Esophagus (tissue), 2 donors: ENCODE data around the gene ACER3. TPM values are rescaled to one million over a fixed set of nuclear protein-coding genes. Genes with fewer than 3 reads are reported as not detected.

Experiments
- H3K27ac ChIP-seq, 2 donors: one replicate each; pipeline ENCODE4 v1.5.1; 2013; ENCODE audit warnings: low read depth in 2 of 2, mild to moderate bottlenecking in 2 of 2, inconsistent platforms in 1 of 2, low read length in 1 of 2, moderate library complexity in 1 of 2
- H3K27me3 ChIP-seq, 2 donors: one replicate each; pipeline ENCODE4 v1.6.1; 2013; ENCODE audit warnings: low read length in 2 of 2, control low read depth in 1 of 2, mild to moderate bottlenecking in 1 of 2; ENCODE audit not compliant: insufficient read depth in 2 of 2, control insufficient read depth in 1 of 2
- H3K36me3 ChIP-seq, 2 donors: one replicate each; pipeline ENCODE4 v1.6.1; 2013; ENCODE audit warnings: low read length in 1 of 2; ENCODE audit not compliant: control insufficient read depth in 2 of 2, insufficient read depth in 2 of 2
- H3K4me1 ChIP-seq, 2 donors: one replicate each; pipeline ENCODE4 v1.6.1; 2013; ENCODE audit warnings: low read length in 1 of 2; ENCODE audit not compliant: control insufficient read depth in 2 of 2, insufficient read depth in 2 of 2
- H3K4me3 ChIP-seq, 2 donors: one replicate each; pipeline ENCODE4 v1.5.1; 2013; ENCODE audit warnings: low read length in 2 of 2, mild to moderate bottlenecking in 2 of 2, low read depth in 1 of 2, moderate library complexity in 1 of 2
- H3K9me3 ChIP-seq, 2 donors: one replicate each; pipeline ENCODE4 v1.6.1; 2013; ENCODE audit warnings: mild to moderate bottlenecking in 2 of 2, low read depth in 1 of 2, low read length in 1 of 2, moderate library complexity in 1 of 2; ENCODE audit not compliant: control insufficient read depth in 2 of 2, insufficient read depth in 1 of 2
- WGBS, 2 donors: extraction: QIAGEN DNeasy Blood & Tissue Kit; methylation state at CpG; one replicate each; pipeline ENCODE4 v1.1.7; 2013; 5-methylcytosine and 5-hydroxymethylcytosine counted together
- polyA plus RNA-seq, 2 donors: library from polyadenylated mRNA; stranded (reverse); fragments of 200-250 nt; gene quantifications; one replicate each; pipeline ENCODE4 v1.2.3, GENCODE V29; 2013
- donor health status: healthy with polysubstance abuse.
- donor health status: Bipolar disorder and iron deficiency.

The ACER3 gene
- polyA plus RNA-seq, 2 donors: 7.2 to 8.2 TPM

- Histone ChIP-seq H3K27me3 (no peaks in the 10 kb centered on the region), H3K4me1 (no peaks in the 10 kb centered on the region), H3K27ac (peak overlapping the region in 1 of 2 donors; percentile 22), H3K9me3 (peaks cover 0 to 3% of the 10 kb centered on the region in 2 donors), H3K36me3 (no peaks in the 10 kb centered on the region), H3K4me3 (no peak overlapping the region)
- 82 to 83% methylated on average over 9 of the region's 9 CpGs for WGBS, 2 donors
Observed at GRCh38 chr11:76910620-76911414, 50.1 kb downstream of the ACER3 start.

- peak overlapping the region in 1 of 2 donors; percentile 22 for H3K27ac ChIP-seq
Observed at GRCh38 chr11:76911415-76911808, 50.7 kb downstream of the ACER3 start.

GRCh38 chr11:76916712-76917111, 56.0 kb downstream of the ACER3 start:
- H3K27ac ChIP-seq: no peak overlapping the region
- H3K27me3 ChIP-seq: no peaks in the 10 kb centered on the region
- H3K4me1 ChIP-seq: peaks cover 0 to 3% of the 10 kb centered on the region in 2 donors
- 50 to 91% methylated on average over 1 of the region's 1 CpG for WGBS, 2 donors
- no peak overlapping the region for H3K4me3 ChIP-seq
- no peaks in the 10 kb centered on the region for H3K9me3 ChIP-seq
- H3K36me3 ChIP-seq: no peaks in the 10 kb centered on the region

More at GRCh38 chr11:76911415-76911808, 50.7 kb downstream of the ACER3 start:
- Histone ChIP-seq H3K9me3 (peaks cover 0 to under 1% of the 10 kb centered on the region in 2 donors), H3K4me1 (no peaks in the 10 kb centered on the region), H3K27me3 (no peaks in the 10 kb centered on the region), H3K4me3 (no peak overlapping the region), H3K36me3 (no peaks in the 10 kb centered on the region)
- 80 to 84% methylated on average over 1 of the region's 1 CpG for WGBS, 2 donors

- WGBS, 2 donors: 5 to 15% methylated on average over 3 of the region's 3 CpGs
- Histone ChIP-seq H3K27ac (no peak overlapping the region), H3K9me3 (no peaks in the 10 kb centered on the region), H3K4me1 (peaks cover 0 to 3% of the 10 kb centered on the region in 2 donors), H3K36me3 (no peaks in the 10 kb centered on the region), H3K27me3 (no peaks in the 10 kb centered on the region), H3K4me3 (no peak overlapping the region)
Observed at GRCh38 chr11:76918941-76919386, 58.2 kb downstream of the ACER3 start.

- H3K9me3 ChIP-seq: no peaks in the 10 kb centered on the region
- H3K4me1 ChIP-seq: peaks cover 0 to 3% of the 10 kb centered on the region in 2 donors
- no peaks in the 10 kb centered on the region for H3K36me3 ChIP-seq
- H3K27ac ChIP-seq: no peak overlapping the region
- H3K27me3 ChIP-seq: no peaks in the 10 kb centered on the region
- WGBS, 2 donors: 61 to 67% methylated on average over 1 of the region's 1 CpG
- no peak overlapping the region for H3K4me3 ChIP-seq
Observed at GRCh38 chr11:76919467-76919866, 58.7 kb downstream of the ACER3 start.

GRCh38 chr11:76919887-76920746, 59.4 kb downstream of the ACER3 start:
- H3K9me3 ChIP-seq: no peaks in the 10 kb centered on the region

GRCh38 chr11:76927160-76927559, 66.4 kb downstream of the ACER3 start:
- Histone ChIP-seq H3K36me3 (no peaks in the 10 kb centered on the region), H3K9me3 (no peaks in the 10 kb centered on the region), H3K4me3 (no peak overlapping the region), H3K27ac (no peak overlapping the region), H3K27me3 (no peaks in the 10 kb centered on the region), H3K4me1 (no peaks in the 10 kb centered on the region)
- 96 to 97% methylated on average over 5 of the region's 5 CpGs for WGBS, 2 donors

More at GRCh38 chr11:76919887-76920746, 59.4 kb downstream of the ACER3 start:
- H3K36me3 ChIP-seq: no peaks in the 10 kb centered on the region
- no peaks in the 10 kb centered on the region for H3K27me3 ChIP-seq
- WGBS, 2 donors: 29 to 37% methylated on average over 7 of the region's 7 CpGs
- H3K4me1 ChIP-seq: peaks cover 0 to 3% of the 10 kb centered on the region in 2 donors
- peak overlapping the region in 1 of 2 donors; percentile 33 for H3K27ac ChIP-seq
- H3K4me3 ChIP-seq: peak overlapping the region; percentile 21 to 34

GRCh38 chr11:76935042-76935441, 74.3 kb downstream of the ACER3 start:
- Histone ChIP-seq H3K4me3 (no peak overlapping the region), H3K36me3 (no peaks in the 10 kb centered on the region), H3K4me1 (no peaks in the 10 kb centered on the region), H3K9me3 (no peaks in the 10 kb centered on the region), H3K27me3 (no peaks in the 10 kb centered on the region), H3K27ac (no peak overlapping the region)
- 68 to 81% methylated on average over 3 of the region's 3 CpGs for WGBS, 2 donors

GRCh38 chr11:76939219-76939631, 78.5 kb downstream of the ACER3 start:
- Histone ChIP-seq H3K27me3 (no peaks in the 10 kb centered on the region), H3K36me3 (no peaks in the 10 kb centered on the region), H3K9me3 (no peaks in the 10 kb centered on the region), H3K27ac (no peak overlapping the region), H3K4me3 (no peak overlapping the region), H3K4me1 (no peaks in the 10 kb centered on the region)
- 76 to 87% methylated on average over 2 of the region's 2 CpGs for WGBS, 2 donors
